ENCODE data around the gene CCK.

DNA sequence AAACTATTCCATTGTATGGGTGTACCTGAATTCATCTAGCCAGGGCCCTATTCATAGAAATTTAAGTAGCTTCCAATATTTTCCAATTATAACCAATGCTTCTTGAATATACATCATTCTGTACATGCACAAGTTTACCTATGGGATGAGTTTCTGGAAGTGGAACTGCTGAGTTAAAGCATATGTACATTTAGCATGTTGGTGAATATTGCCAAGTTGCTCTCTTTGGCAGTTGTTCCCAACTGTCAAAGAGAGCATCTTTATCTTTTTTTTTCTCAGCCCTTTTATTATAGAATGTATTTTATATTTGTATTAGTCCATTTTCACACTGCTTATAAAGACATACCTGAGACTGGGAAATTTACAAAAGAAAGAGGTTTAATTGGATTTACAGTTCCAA lies 8.3 kb upstream of the CCK start:
- TF ChIP-seq CTCF (conservative IDR thresholded peaks at IDR 0.05; ENCODE audit: low read depth, low read length): no peak
- no peak for TF ChIP-seq EZH2 (IDR thresholded peaks at IDR 0.05; ENCODE audit: low read length, unreplicated experiment)
- TF ChIP-seq EZH2phosphoT487 (IDR thresholded peaks at IDR 0.05; ENCODE audit: borderline replicate concordance, low read length): no peak
